ENCODE measurements around the gene AHCYL2. TPM values are rescaled to one million over a fixed set of nuclear protein-coding genes. Genes with fewer than 3 reads are reported as not detected.

Gene AHCYL2
- total RNA-seq, 1 experiment from 2014 or later: 20.2 TPM

GRCh38 chr7:129462420-129462819, 237.6 kb downstream of the AHCYL2 start:
- Histone ChIP-seq H3K27ac (ENCODE audit: low read length) (no peak overlapping the region), H3K27me3 (ENCODE audit: control insufficient read depth, insufficient read depth, low read length) (no peaks in the 10 kb centered on the region), H3K36me3 (ENCODE audit: control insufficient read depth, insufficient read depth, low read length) (no peaks in the 10 kb centered on the region; the same call in 1 of the 2 replicates), H3K9me3 (ENCODE audit: control insufficient read depth, insufficient read depth, low read depth, low read length) (no peaks in the 10 kb centered on the region), H3K4me1 (ENCODE audit: control insufficient read depth, insufficient read depth, low read length) (no peaks in the 10 kb centered on the region), H3K4me3 (ENCODE audit: low read depth in 2 of 2, low read length in 2 of 2) (no peak overlapping the region)
- intact Hi-C loops (cut with micrococcal nuclease; ENCODE audit: unreplicated experiment) (no loop called here), in situ Hi-C loops (cut with HindIII; ENCODE audit: low pct_unique_long_range_greater_than_20kb, low sequenced_read_pairs) (no loop called here)
- ChIA-PET POLR2A (no interaction called here), CTCF (no interaction called here)
- ATAC-seq (no peak), DNase-seq (ENCODE audit: low read depth, low spot score) (no peak)
- no TSS peak for BruUV-seq (replicated peaks)
- TF ChIP-seq TCF7L2 (IDR thresholded peaks at IDR 0.05; ENCODE audit: low read depth, low read length) (no peak), CTCF (IDR thresholded peaks at IDR 0.05) (no peak), REST (IDR thresholded peaks at IDR 0.05; ENCODE audit: insufficient read depth in 1 of 2, low read depth in 2 of 2, low read length in 1 of 2) (no peak), SIN3A (IDR thresholded peaks at IDR 0.05; ENCODE audit: borderline replicate concordance, insufficient read depth, low read depth, low read length) (no peak), POLR2AphosphoS5 (IDR thresholded peaks at IDR 0.05; ENCODE audit: low read depth, low read length) (no peak)

GRCh38 chr7:129464194-129464593, 239.4 kb downstream of the AHCYL2 start:
- Histone ChIP-seq H3K9me3 (ENCODE audit: control insufficient read depth, insufficient read depth, low read depth, low read length) (no peaks in the 10 kb centered on the region), H3K27me3 (ENCODE audit: control insufficient read depth, insufficient read depth, low read length) (no peaks in the 10 kb centered on the region), H3K4me3 (ENCODE audit: low read depth in 2 of 2, low read length in 2 of 2) (no peak overlapping the region), H3K36me3 (ENCODE audit: control insufficient read depth, insufficient read depth, low read length) (no peaks in the 10 kb centered on the region; the same call in 1 of the 2 replicates), H3K4me1 (ENCODE audit: control insufficient read depth, insufficient read depth, low read length) (no peaks in the 10 kb centered on the region), H3K27ac (ENCODE audit: low read length) (no peak overlapping the region)
- in situ Hi-C loops (cut with HindIII; ENCODE audit: low pct_unique_long_range_greater_than_20kb, low sequenced_read_pairs) (no loop called here), intact Hi-C loops (cut with micrococcal nuclease; ENCODE audit: unreplicated experiment) (no loop called here)
- TF ChIP-seq CTCF (IDR thresholded peaks at IDR 0.05) (no peak), SIN3A (IDR thresholded peaks at IDR 0.05; ENCODE audit: borderline replicate concordance, insufficient read depth, low read depth, low read length) (no peak), POLR2AphosphoS5 (IDR thresholded peaks at IDR 0.05; ENCODE audit: low read depth, low read length) (no peak), REST (IDR thresholded peaks at IDR 0.05; ENCODE audit: insufficient read depth in 1 of 2, low read depth in 2 of 2, low read length in 1 of 2) (no peak), TCF7L2 (IDR thresholded peaks at IDR 0.05; ENCODE audit: low read depth, low read length) (no peak)
- CTCF ChIA-PET: no interaction called here
- POLR2A ChIA-PET: no interaction called here
- no peak for DNase-seq (ENCODE audit: low read depth, low spot score)
- ATAC-seq: no peak
- BruUV-seq (replicated peaks): no TSS peak
